NK-92 (cell line): ENCODE measurements around the gene ABLIM2.

ENCODE experiments used
- DNase-seq: peaks from one replicate; lab custom pipeline; 2025; ENCODE audit not compliant: unreplicated experiment; lab: John Stamatoyannopoulos, UW

The ABLIM2 gene

GRCh38 chr4:8123389-8123788 is 35.2 kb downstream of the ABLIM2 start:
- no peak for DNase-seq

- no peak for DNase-seq
Measured at GRCh38 chr4:8122746-8123145, 35.9 kb downstream of the ABLIM2 start.

- DNase-seq = no peak
Measured at GRCh38 chr4:8121292-8122015, 37.2 kb downstream of the ABLIM2 start.

GRCh38 chr4:8120501-8120900 is 38.1 kb downstream of the ABLIM2 start:
- DNase-seq = no peak

- no peak for DNase-seq
Measured at GRCh38 chr4:8119877-8120276, 38.7 kb downstream of the ABLIM2 start.

GRCh38 chr4:8118531-8118930 is 40.1 kb downstream of the ABLIM2 start:
- no peak for DNase-seq

GRCh38 chr4:8118035-8118434 is 40.6 kb downstream of the ABLIM2 start:
- DNase-seq = no peak

- no peak for DNase-seq
Measured at GRCh38 chr4:8117278-8117682, 41.3 kb downstream of the ABLIM2 start.

GRCh38 chr4:8115916-8116315 is 42.7 kb downstream of the ABLIM2 start:
- DNase-seq = no peak

GRCh38 chr4:8115203-8115520 is 43.5 kb downstream of the ABLIM2 start:
- DNase-seq = no peak

- DNase-seq = no peak
Measured at GRCh38 chr4:8114456-8115202, 44.0 kb downstream of the ABLIM2 start.

GRCh38 chr4:8113611-8114377 is 44.8 kb downstream of the ABLIM2 start:
- DNase-seq = no peak

- DNase-seq = no peak
Measured at GRCh38 chr4:8112672-8113071, 45.9 kb downstream of the ABLIM2 start.

- DNase-seq = no peak
Measured at GRCh38 chr4:8112036-8112576, 46.5 kb downstream of the ABLIM2 start.

GRCh38 chr4:8110071-8110986 is 48.3 kb downstream of the ABLIM2 start:
- no peak for DNase-seq

- no peak for DNase-seq
Measured at GRCh38 chr4:8109406-8110065, 49.1 kb downstream of the ABLIM2 start.

- DNase-seq = no peak
Measured at GRCh38 chr4:8108991-8109390, 49.6 kb downstream of the ABLIM2 start.

GRCh38 chr4:8108261-8108660 is 50.4 kb downstream of the ABLIM2 start:
- DNase-seq = no peak

- no peak for DNase-seq
Measured at GRCh38 chr4:8107146-8107657, 51.4 kb downstream of the ABLIM2 start.

- no peak for DNase-seq
Measured at GRCh38 chr4:8106451-8107025, 52.1 kb downstream of the ABLIM2 start.
